GM12878 (cell line): ENCODE data around the gene LTA. TPM values are rescaled to one million over a fixed set of nuclear protein-coding genes. Genes with fewer than 3 reads are reported as not detected.

Source experiments
- CBX5 ChIP-seq: sonication (generic); IDR thresholded peaks from 2 replicates; pipeline ENCODE4 v1.6.1; 2016; ENCODE audit warnings: low read depth, moderate library complexity, mild to moderate bottlenecking, inconsistent platforms
- EP300 ChIP-seq, 2 experiments: fragments of 150-350 bp in 1 of 2; IDR thresholded peaks; 2 replicates each; pipeline ENCODE4 v1.6.1; 2011 to 2012; ENCODE audit warnings: low read depth in 2 of 2, low read length in 2 of 2, borderline replicate concordance in 1 of 2, improper control_type of control experiment in 1 of 2, inconsistent platforms in 1 of 2; ENCODE audit not compliant: control insufficient read depth in 1 of 2
- PAX8 ChIP-seq: fragments of 450-650 bp; IDR thresholded peaks from 2 replicates; pipeline ENCODE4 v1.6.1; 2017; ENCODE audit warnings: mild to moderate bottlenecking, moderate library complexity
- RAD51 ChIP-seq: fragments of 450-650 bp; IDR thresholded peaks from 2 replicates; pipeline ENCODE4 v1.6.1; 2016; ENCODE audit warnings: moderate library complexity, mild to moderate bottlenecking, inconsistent platforms
- SMAD5 ChIP-seq: IDR thresholded peaks from 2 replicates; pipeline ENCODE4 v1.6.1; 2016; ENCODE audit warnings: antibody characterized with exemption, low read depth
- SRF ChIP-seq, 2 experiments: IDR thresholded peaks; 2 replicates each; pipeline ENCODE4 v1.6.1; 2011; ENCODE audit warnings: low read depth in 2 of 2, low read length in 2 of 2, mild to moderate bottlenecking in 1 of 2, moderate library complexity in 1 of 2
- polyA plus RNA-seq, 11 experiments: library from polyadenylated mRNA; depleted of rRNA in 4 of 11; unstranded in 6 of 11; stranded (reverse) in 5 of 11; fragments of >200 nt; fragmentation: Nextera tagmentation in 4 of 11; fragmentation: Illumina TruSeq in 1 of 11; extraction: Ambion mirVana in 4 of 11; extraction: Trizol in 1 of 11; gene quantifications; 1 replicate in 1 of 11; 2 replicates in 10 of 11; pipeline versions ENCODE4 v1.2.1 to v1.2.3, GENCODE V29; 2011 to 2016; ENCODE audit warnings: inconsistent platforms in 2 of 11, missing spikeins in 2 of 11, low read depth in 1 of 11
- total RNA-seq, 4 experiments: library from RNA; depleted of rRNA in 3 of 4; stranded (reverse); fragments of >200 nt in 3 of 4; fragmentation: Illumina TruSeq in 1 of 4; extraction: Trizol in 1 of 4; gene quantifications; 2 replicates each; pipeline versions ENCODE4 v1.2.1 to v1.2.3, GENCODE V29; 2013 to 2021
- TF ChIP-seq, protein P1 (sequence below): IDR thresholded peaks from 2 replicates; pipeline ENCODE4 v1.6.1; 2011; ENCODE audit warnings: low read depth, mild to moderate bottlenecking, low read length, moderate library complexity, borderline replicate concordance; ENCODE audit errors: extremely low read depth
- TF ChIP-seq, protein P2 (sequence below): fragments of 150-350 bp; IDR thresholded peaks from 2 replicates; pipeline ENCODE4 v1.6.1; 2014; ENCODE audit warnings: mild to moderate bottlenecking, low read depth, low read length

The LTA gene
- total and polyA plus RNA-seq, 10 of the 15 experiments (the other 5 are each of a cell fraction or from before 2014, with no cell fraction given): 27.5 to 100 (median 75.1) TPM

DNA sequence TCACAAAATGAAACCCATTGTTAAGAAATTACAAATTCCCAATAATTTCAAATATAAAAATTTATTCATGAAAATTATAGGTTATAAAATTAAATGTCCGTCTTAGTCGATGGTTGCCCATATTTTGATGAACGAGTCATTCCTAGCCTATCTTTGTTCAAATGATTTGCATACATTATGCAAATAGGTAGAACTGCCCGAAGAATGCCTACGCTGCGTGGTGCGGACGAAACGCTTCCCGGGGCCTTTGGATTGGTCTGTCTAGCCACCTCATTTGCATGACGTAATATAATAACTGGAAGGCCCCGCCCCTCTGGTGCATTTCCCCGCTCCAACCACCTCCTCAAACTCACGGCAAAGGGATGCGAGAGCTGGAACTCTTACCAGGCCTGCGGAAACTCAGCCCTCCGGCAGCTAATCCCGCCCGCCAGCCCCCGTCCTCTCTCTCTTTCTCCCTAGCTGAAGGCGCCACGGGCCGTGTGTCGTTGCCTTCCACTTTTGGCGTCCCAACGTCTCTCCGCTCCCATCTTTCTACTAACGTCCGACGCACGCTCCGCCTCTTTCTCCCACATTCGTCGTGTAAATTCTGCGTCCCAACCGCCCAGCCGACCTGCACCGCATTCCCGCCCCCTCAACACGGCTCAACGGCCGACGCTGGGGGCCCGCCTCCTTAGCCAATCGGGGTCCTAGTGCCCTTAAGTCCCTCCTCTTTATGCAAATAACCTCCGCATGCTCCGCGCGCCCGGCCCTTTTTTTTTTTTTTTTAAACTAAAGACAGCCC lies 47.9 kb downstream of the LTA start (continued):
- TF ChIP-seq SRF (IDR thresholded peaks at IDR 0.05; ENCODE audit: low read depth in 2 of 2, low read length in 2 of 2) (0 out of 4 replicates have a peak, but pooled peaks of 1 of the 2 experiments have one; percentile 13), PAX8 (no peak), CBX5 (0 out of 2 replicates have a peak, but pooled peaks have one; percentile 16), SMAD5 (peak; percentile 84), EP300 (IDR thresholded peaks at IDR 0.05; ENCODE audit: borderline replicate concordance in 1 of 2, control insufficient read depth in 1 of 2, low read depth in 2 of 2, low read length in 2 of 2) (peak in 1 of 2 experiments; percentile 35; a peak in 1 of 4 replicates), RAD51 (0 out of 2 replicates have a peak, but pooled peaks have one; percentile 19)
- TF ChIP-seq, protein P1, sequence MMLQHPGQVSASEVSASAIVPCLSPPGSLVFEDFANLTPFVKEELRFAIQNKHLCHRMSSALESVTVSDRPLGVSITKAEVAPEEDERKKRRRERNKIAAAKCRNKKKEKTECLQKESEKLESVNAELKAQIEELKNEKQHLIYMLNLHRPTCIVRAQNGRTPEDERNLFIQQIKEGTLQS: no peak
- TF ChIP-seq, protein P2, sequence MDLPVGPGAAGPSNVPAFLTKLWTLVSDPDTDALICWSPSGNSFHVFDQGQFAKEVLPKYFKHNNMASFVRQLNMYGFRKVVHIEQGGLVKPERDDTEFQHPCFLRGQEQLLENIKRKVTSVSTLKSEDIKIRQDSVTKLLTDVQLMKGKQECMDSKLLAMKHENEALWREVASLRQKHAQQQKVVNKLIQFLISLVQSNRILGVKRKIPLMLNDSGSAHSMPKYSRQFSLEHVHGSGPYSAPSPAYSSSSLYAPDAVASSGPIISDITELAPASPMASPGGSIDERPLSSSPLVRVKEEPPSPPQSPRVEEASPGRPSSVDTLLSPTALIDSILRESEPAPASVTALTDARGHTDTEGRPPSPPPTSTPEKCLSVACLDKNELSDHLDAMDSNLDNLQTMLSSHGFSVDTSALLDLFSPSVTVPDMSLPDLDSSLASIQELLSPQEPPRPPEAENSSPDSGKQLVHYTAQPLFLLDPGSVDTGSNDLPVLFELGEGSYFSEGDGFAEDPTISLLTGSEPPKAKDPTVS: 0 out of 2 replicates have a peak, but pooled peaks have one; percentile 37
